Measurements from ENCODE around the gene SLC6A17. TPM values are rescaled to one million over a fixed set of nuclear protein-coding genes. Genes with fewer than 3 reads are reported as not detected.

SLC6A17 gene
- total and polyA plus RNA-seq, 12 donors = 0.04 to 6.9 (median 1.4) TPM; not detected in 1

DNA sequence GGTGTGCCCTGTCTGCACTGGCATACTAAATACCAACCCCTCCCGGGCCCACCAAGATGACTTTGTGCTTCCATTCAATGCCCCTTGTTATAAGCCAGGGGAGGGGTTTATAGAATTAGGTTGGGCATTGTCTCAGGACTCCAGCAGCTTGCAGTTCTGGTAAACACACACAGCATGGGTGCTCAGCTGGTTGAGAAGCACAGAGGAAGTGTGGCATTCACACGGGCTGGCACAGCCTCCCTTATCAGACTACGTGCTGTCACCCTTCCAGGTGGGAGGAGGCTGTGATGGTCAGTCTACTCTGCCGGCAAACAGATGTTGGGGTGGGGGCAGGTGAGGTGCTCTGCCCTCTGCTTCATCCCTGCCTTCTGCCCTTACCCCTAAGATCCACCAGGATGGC, 15.0 kb upstream of the SLC6A17 start:
- H3K9me3 ChIP-seq (replicated peaks in 1 of 3) = no peaks in the 10 kb centered on the region
- peaks cover 15% of the 10 kb centered on the region for H3K27me3 ChIP-seq
- intact Hi-C loops (cut with DNase I) = no loop called here
- peak overlapping the region in 1 of 5 donors; percentile 57 for H3K27ac ChIP-seq
- 54 to 65% (median 60%) methylated on average over 3 to 4 of the region's 4 CpGs for WGBS, 4 donors
- TF ChIP-seq POLR2A (IDR thresholded peaks at IDR 0.05) = no peak
- TF ChIP-seq, protein P1, sequence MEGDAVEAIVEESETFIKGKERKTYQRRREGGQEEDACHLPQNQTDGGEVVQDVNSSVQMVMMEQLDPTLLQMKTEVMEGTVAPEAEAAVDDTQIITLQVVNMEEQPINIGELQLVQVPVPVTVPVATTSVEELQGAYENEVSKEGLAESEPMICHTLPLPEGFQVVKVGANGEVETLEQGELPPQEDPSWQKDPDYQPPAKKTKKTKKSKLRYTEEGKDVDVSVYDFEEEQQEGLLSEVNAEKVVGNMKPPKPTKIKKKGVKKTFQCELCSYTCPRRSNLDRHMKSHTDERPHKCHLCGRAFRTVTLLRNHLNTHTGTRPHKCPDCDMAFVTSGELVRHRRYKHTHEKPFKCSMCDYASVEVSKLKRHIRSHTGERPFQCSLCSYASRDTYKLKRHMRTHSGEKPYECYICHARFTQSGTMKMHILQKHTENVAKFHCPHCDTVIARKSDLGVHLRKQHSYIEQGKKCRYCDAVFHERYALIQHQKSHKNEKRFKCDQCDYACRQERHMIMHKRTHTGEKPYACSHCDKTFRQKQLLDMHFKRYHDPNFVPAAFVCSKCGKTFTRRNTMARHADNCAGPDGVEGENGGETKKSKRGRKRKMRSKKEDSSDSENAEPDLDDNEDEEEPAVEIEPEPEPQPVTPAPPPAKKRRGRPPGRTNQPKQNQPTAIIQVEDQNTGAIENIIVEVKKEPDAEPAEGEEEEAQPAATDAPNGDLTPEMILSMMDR (IDR thresholded peaks at IDR 0.05) = no peak
- no peak for DNase-seq
- H3K4me3 ChIP-seq = no peak overlapping the region
- H3K36me3 ChIP-seq (replicated peaks in 1 of 2) = no peaks in the 10 kb centered on the region
- H3K4me1 ChIP-seq (replicated peaks in 1 of 2) = no peaks in the 10 kb centered on the region

DNA sequence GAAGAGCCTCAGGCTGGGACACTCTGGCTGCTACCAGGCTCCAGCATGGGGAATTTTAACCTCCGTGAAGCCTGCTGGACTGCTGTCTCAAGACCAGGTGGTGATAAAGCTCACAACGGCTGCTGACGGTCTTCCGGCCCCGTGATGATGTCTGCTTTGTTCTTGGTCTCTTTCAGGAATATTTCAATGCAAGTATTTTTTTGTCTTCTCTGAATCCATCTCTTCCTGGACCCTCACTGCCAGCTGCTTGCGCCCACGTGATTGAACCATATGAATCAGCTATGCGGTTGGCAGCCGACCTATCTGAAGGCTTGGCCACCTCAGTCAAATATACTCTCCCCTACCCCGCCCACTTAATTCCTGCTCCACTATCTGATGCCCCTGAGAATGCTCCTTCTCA, 14.6 kb upstream of the SLC6A17 start:
- H3K4me1 ChIP-seq (replicated peaks in 1 of 2) = no peaks in the 10 kb centered on the region
- no peak for TF ChIP-seq POLR2A (IDR thresholded peaks at IDR 0.05)
- TF ChIP-seq, protein P1 (IDR thresholded peaks at IDR 0.05) = no peak
- no peaks in the 10 kb centered on the region for H3K9me3 ChIP-seq (replicated peaks in 1 of 3)
- H3K36me3 ChIP-seq (replicated peaks in 1 of 2) = no peaks in the 10 kb centered on the region
- intact Hi-C loops (cut with DNase I) = no loop called here
- no peak for DNase-seq
- peak overlapping the region in 1 of 5 donors; percentile 57 for H3K27ac ChIP-seq
- H3K27me3 ChIP-seq = peaks cover 15% of the 10 kb centered on the region
- H3K4me3 ChIP-seq = no peak overlapping the region
- 79 to 89% (median 84%) methylated on average over 10 of the region's 10 CpGs for WGBS, 4 donors

DNA sequence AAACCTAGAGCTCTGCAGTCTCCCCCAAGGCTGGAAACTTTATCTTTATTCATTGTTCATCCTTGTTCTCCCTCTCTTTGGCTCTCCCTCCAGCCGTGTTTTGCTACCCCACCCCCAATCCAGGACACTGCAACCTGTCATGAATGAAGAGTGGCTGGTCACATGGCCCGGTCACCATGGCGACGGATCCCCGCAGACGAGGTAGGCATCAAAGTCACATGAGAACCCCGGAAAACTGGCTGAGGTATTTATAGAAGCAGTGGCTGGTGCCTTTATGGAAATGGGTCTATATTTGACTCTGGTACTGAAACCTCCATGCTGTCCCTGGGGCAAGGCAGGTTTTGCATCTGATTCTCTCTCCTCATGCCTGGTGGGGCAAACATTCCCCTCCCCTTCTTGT, 13.4 kb upstream of the SLC6A17 start:
- 1 to 4% (median 3%) methylated on average over 7 of the region's 7 CpGs for WGBS, 4 donors
- TF ChIP-seq, protein P1 (IDR thresholded peaks at IDR 0.05) = no peak
- TF ChIP-seq POLR2A (IDR thresholded peaks at IDR 0.05) = no peak
- intact Hi-C loops (cut with DNase I) = no loop called here
- Histone ChIP-seq H3K27me3 (peaks cover 16% of the 10 kb centered on the region), H3K4me1 (replicated peaks in 1 of 2) (no peaks in the 10 kb centered on the region), H3K9me3 (replicated peaks in 1 of 3) (no peaks in the 10 kb centered on the region), H3K27ac (peak overlapping the region in 1 of 5 donors; percentile 57), H3K36me3 (replicated peaks in 1 of 2) (no peaks in the 10 kb centered on the region), H3K4me3 (no peak overlapping the region)
- DNase-seq = peak in 6 of 7 donors; percentile 33 to 96 (median 46)

DNA sequence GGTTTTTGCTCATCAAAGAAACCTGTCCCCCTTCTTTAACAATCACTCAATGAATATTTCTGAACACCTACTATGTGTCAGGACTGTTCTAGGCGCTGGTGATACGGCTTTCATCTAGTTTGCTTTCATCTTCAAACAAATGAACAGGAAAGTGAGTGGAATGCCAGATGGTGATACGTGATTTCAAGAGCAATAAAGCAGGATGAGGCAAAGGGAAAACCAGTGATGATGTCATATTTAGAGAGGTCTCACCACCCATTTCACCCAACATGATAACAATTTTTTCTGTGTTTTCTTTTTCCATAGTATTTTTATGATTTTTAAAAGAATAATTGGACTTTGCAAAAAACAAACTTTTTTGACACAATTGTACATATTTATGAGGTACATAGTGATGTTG, 11.3 kb upstream of the SLC6A17 start:
- Histone ChIP-seq H3K9me3 (replicated peaks in 1 of 3) (no peaks in the 10 kb centered on the region), H3K27me3 (peaks cover 19% of the 10 kb centered on the region), H3K4me3 (no peak overlapping the region), H3K4me1 (replicated peaks in 1 of 2) (no peaks in the 10 kb centered on the region), H3K27ac (no peak overlapping the region), H3K36me3 (replicated peaks in 1 of 2) (no peaks in the 10 kb centered on the region)
- WGBS, 4 donors = 76 to 80% (median 79%) methylated on average over 3 of the region's 3 CpGs
- TF ChIP-seq POLR2A (IDR thresholded peaks at IDR 0.05) = no peak
- TF ChIP-seq, protein P1 (IDR thresholded peaks at IDR 0.05) = no peak
- intact Hi-C loops (cut with DNase I) = no loop called here
- no peak for DNase-seq

Measured in adrenal gland (tissue), 12 donors.